Measurements from ENCODE around the gene ALDH4A1.
"Not testable (repeated sequence)": the region's sequence is repeated elsewhere in the genome, so short reads cannot be mapped to it uniquely, and the experiment has no call there.

The ALDH4A1 gene

GRCh38 chr1:18898567-18898966 lies 3.8 kb downstream of the ALDH4A1 start:
- no peak for DNase-seq

- no peak for DNase-seq
These were observed 7.0 kb downstream of the ALDH4A1 start for GRCh38 chr1:18895317-18895716.

- no peak for DNase-seq
These were observed 9.2 kb downstream of the ALDH4A1 start for GRCh38 chr1:18893120-18893519.

GRCh38 chr1:18891858-18892257 lies 10.5 kb downstream of the ALDH4A1 start:
- DNase-seq = not testable (repeated sequence)

GRCh38 chr1:18891426-18891780 lies 11.0 kb downstream of the ALDH4A1 start:
- no peak for DNase-seq

- no peak for DNase-seq
These were observed 11.5 kb downstream of the ALDH4A1 start for GRCh38 chr1:18890706-18891425.

GRCh38 chr1:18886003-18886335 lies 16.4 kb downstream of the ALDH4A1 start:
- no peak for DNase-seq

GRCh38 chr1:18885311-18886002 lies 16.9 kb downstream of the ALDH4A1 start:
- no peak for DNase-seq

- DNase-seq = no peak
These were observed 17.6 kb downstream of the ALDH4A1 start for GRCh38 chr1:18884727-18885126.

- no peak for DNase-seq
These were observed 18.0 kb downstream of the ALDH4A1 start for GRCh38 chr1:18884419-18884717.

- DNase-seq = peak; percentile 65 to 72
These were observed 18.5 kb downstream of the ALDH4A1 start for GRCh38 chr1:18883636-18884418.

- no peak for DNase-seq
These were observed 19.3 kb downstream of the ALDH4A1 start for GRCh38 chr1:18883079-18883478.

- DNase-seq = no peak
These were observed 19.9 kb downstream of the ALDH4A1 start for GRCh38 chr1:18882486-18882885.

- no peak for DNase-seq
These were observed 20.5 kb downstream of the ALDH4A1 start for GRCh38 chr1:18881642-18882431.

- no peak for DNase-seq
These were observed 21.2 kb downstream of the ALDH4A1 start for GRCh38 chr1:18881164-18881563.

- DNase-seq = no peak
These were observed 21.8 kb downstream of the ALDH4A1 start for GRCh38 chr1:18880585-18880984.

- no peak for DNase-seq
These were observed 22.5 kb downstream of the ALDH4A1 start for GRCh38 chr1:18879791-18880309.

- no peak for DNase-seq
These were observed 23.1 kb downstream of the ALDH4A1 start for GRCh38 chr1:18879215-18879790.

GRCh38 chr1:18878538-18879214 lies 23.7 kb downstream of the ALDH4A1 start:
- DNase-seq = no peak

- no peak for DNase-seq
These were observed 25.1 kb downstream of the ALDH4A1 start for GRCh38 chr1:18877282-18877681.

- no peak for DNase-seq
These were observed 26.1 kb downstream of the ALDH4A1 start for GRCh38 chr1:18876210-18876609.

- DNase-seq = no peak
These were observed 26.6 kb downstream of the ALDH4A1 start for GRCh38 chr1:18875796-18876128.
